HG03135 (cell line): ENCODE measurements around the gene AZGP1.
A peak's percentile ranks its signal among the peaks of the same experiment; 100 is the strongest.
"Not testable (repeated sequence)": the region's sequence is repeated elsewhere in the genome, so short reads cannot be mapped to it uniquely, and the experiment has no call there.

Experiments used
- ATAC-seq: cut with Tn5 transposase; IDR thresholded peaks from one replicate; pipeline ENCODE4 v1.9.1; 2021; ENCODE audit warnings: mild to moderate bottlenecking, moderate library complexity; ENCODE audit not compliant: unreplicated experiment

The AZGP1 gene

DNA sequence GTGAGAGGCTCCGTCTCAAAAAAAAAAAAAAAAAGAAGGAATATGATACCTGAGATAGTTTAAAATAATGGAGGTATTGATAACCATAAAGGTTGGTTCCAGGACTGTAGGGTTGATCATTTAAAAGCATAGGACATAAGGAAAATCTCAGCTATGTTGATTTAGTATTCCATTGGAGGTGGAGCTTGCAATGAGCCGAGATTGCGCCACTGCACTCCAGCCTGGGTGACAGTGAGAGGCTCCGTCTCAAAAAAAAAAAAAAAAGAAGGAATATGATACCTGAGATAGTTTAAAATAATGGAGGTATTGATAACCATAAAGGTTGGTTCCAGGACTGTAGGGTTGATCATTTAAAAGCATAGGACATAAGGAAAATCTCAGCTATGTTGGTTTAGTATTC is 23.2 kb downstream of the AZGP1 start:
- ATAC-seq: not testable (repeated sequence)

DNA sequence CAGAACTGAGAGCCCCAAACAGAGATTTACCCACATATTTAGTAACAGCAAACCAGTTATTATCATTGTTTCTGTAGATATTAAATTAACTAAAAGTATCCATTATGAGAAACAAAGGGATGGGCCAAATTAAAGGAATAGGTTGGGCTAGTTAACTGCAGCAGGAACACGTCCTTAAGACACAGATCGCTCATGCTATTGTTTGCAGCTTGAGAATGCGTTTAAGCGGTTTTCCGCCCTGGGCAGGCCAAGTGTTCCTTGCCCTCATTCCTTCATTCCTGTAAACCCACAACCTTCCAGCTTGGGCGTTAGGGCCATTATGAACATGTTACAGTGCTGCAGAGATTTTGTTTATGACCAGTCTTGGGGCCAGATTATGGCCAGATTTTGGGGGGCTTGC is 25.0 kb downstream of the AZGP1 start:
- ATAC-seq: not testable (repeated sequence)

DNA sequence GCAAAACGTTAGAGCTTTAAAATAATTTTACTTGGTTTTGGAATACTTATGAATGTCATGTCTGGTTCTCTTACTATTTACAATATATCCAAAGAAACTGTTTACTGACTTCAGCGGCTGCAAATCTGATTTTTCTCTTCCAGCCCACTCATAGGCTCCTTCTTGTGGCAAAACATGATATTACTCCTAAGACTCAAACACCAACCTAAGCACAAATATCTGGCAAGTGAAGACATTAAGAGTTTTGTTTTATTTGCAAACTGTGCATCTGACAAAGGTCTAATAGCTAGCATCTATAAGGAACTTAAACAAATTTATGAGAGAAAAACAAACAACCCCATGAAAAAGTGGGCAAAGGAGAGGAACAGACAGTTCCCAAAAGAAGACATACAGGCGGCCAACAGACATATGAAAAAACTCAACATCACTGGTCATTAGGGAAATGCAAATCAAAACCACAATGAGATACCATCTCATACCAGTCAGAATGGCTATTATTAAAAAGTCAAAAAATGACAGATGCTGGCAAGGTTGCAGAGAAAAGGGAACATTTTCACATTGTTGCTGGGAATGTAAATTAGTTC is 26.1 kb downstream of the AZGP1 start:
- ATAC-seq: no peak

DNA sequence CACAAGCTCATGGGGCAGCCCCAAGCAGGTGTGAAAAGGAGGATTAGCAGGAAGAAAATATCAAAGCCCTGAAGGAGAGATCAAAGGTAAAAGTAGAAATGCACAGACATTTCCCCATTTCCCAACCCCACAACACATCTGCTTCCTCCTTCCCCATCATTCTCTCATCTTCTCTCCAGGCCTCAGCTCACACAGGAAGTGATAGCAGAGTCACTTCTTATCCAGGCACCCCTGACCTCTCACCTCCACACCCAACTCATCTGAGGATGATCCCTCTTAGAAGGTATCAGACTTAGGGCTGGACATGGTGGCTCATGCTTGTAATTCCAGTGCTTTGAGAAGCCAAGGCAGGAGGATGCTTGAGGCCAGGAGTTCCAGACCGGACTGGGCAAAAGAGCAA is 28.2 kb downstream of the AZGP1 start:
- no peak for ATAC-seq

DNA sequence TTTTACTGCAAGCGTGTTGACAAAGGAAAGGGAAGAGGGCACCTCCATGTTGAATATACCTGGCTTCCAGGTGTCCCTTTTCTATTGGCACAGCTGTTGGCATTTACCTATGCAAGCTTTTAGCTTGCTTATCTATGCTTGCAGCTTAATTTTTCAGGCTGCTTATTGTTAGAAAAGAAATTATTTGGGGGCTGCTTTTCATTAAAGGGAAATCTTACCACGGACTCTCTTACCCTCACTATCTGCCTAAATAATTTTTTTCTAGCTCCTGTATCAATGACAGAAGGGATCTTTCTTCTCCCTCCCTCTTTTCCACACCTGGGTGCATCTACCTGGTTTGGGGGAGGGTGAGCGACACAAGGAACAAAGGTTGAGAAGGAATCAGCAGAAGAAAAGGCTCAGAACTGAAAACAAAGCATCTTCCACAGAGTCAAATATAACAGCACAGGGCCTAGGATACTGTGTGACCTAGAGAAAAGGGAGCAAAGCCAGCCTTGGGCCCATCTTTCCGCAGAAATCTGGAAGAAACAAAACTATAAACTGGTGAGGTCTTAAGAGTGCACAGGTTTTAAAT is 31.2 kb downstream of the AZGP1 start:
- ATAC-seq: no peak

DNA sequence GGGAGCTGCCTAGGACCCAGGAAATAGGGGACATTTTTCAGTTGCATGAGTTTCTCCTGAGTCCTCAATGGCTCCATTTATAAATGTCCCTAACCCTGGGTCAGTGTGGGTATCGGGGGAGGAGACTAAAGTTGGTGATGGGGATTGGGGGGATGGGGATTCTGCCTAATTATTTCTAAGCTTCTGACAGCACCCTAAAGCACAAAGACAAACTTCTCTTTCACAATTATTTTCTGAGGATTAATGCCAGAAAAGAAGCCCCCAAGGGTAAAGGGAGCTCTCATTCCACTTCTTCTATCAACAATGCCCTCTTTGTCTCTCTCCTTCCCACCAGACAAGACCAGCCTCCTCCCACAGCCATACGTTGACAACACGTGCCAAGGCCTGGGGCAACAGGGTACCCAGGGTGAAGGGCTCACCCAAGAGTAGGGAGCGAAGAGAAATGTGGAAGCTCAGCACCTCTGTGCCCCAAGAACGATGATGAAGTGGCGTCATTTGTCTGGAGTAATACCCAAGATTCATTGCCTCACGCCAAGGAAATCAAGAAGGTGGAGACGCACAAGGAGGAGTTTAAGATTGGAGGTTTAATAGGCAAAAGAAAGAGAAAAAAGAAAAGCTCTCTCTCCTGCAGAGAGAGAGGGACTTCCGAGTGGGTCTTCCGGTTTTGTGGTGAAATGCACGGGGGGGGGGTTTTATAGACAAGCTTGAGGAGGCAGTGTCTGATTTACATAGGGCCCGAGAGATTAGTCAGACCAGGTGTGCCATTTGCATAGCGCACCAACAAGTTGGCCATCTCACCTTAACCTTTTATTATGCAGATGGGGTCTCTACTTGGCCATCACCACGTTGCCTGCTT is 32.0 kb downstream of the AZGP1 start:
- ATAC-seq: no peak

DNA sequence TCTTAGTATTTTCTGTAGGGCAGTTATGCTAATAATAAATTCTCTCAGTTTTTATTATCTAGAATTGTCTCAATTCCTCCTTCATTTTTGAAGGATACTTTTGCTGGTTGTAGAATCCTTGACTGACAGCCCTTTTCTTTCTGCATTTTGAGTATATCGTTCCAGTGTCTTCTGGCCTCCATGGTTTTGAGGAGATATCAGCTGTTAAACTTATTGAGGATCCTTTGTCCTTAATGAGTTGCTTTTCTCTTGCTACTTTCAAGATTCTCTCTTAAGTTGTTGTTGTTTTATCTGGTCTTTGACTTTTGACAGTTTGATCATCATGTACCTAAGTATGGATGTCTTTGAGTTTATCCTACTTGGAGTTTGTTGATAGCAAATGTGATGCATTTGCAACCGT is 37.5 kb downstream of the AZGP1 start:
- no peak for ATAC-seq

DNA sequence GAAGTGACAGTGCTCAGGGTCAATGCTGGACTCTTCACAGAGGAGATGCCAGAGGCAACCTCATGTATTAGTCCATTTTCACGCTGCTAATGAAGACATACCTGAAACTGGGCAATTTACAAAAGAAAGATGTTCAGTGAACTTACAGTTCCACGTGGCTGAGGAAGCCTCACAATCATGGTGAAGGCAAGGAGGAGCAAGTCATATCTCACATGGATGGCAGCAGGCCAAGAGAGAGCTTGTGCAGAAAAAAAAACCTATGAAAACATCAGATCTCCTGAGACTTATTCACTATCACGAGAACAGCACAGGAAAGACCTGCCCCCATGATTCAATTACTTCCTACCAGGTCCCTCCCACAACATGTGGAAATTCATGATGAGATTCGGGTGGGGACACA is 40.8 kb downstream of the AZGP1 start:
- not testable (repeated sequence) for ATAC-seq

DNA sequence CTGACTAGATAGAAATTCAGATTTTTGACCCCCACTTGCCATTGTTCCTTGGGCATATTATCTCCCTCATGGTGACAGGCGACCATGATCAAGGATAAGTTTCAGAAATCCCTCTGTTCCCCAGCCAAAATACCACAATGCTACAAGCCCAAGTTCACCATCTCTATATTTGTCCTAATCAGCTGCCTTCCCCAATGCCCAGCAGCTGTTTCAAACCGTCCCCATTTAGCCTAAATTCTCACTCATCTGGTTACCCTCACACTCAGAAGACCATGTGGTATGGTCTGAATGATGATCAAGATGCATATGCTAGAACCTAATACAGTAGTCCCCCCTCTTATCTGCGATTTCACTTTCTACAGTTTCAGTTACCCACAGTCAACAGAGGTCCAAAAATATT is 45.5 kb downstream of the AZGP1 start:
- no peak for ATAC-seq

DNA sequence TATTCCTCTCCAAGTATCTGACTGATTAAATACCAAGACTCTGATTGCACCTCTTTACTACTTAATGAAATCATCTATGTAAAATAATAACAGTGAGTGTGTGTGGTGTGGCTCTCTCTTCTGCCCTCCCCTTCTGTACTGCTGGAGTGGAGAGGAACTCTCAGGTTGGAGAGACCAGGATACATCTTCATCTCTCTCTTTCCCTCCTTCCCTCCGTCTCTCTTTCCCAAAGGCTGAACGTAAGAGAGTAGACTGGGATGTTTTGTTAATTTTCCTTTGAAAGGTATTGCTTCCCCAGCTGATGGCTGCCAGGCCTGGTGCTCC is 46.1 kb downstream of the AZGP1 start:
- ATAC-seq: no peak

DNA sequence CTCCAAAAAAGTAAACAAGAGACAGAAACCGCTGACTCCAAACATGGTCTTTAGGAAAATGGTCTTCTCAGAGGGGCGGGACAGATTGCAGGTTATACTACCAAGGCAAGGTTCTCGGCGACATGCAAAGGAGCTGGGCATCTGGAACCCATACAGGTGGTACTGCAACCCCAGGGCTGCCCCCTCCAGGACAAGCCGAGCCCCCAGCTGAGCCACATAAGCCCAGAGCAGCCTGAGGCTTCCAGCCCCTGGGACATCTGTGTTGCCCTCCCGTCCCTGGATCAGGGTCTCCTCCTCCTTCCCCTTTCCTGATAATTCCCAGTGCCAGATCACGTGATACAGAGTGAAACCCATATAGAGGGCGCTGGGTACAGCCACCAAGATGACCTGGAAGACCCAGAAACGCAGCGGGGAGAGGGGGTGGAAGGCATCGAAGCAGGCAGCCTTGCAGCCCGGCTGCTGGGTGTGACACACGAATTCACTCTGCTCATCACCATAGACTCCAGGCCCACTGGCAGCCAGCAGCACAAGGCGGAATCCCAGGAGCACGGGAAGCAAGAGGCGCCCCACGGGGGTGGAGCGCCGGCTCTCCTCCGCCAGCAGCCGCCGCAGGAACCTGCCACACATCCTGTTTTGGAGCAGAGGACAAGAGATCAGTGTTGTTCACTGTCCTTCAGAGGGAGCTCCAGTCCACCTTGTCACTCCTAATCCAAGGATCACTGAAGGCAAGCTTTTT is 46.7 kb downstream of the AZGP1 start, which contains the start of gene GJC3:
Gene GJC3, minus strand, starts transcription at position 627 of the 736 bp plus-strand sequence. Its CDS starts 0 bp downstream, at position 627.
- ATAC-seq: no peak

DNA sequence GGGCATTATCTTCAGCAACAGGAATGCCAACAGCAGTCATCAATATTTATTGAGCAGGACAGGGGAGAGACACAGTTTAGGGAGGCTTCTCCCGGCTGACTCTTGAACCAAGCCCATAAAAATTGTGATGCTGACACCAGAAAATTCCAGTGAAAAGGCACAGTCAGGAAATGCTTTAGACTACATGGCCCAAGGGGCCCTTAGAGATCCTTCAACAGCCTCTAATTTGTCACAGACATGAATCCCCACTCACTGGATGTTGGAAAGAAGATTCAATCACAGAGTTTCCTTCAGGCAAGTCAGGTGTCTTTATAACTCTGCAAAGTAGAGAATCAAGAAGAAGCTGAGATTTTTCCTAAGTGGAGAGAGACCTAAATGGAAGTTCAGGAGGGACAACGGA is 47.6 kb downstream of the AZGP1 start:
- no peak for ATAC-seq

DNA sequence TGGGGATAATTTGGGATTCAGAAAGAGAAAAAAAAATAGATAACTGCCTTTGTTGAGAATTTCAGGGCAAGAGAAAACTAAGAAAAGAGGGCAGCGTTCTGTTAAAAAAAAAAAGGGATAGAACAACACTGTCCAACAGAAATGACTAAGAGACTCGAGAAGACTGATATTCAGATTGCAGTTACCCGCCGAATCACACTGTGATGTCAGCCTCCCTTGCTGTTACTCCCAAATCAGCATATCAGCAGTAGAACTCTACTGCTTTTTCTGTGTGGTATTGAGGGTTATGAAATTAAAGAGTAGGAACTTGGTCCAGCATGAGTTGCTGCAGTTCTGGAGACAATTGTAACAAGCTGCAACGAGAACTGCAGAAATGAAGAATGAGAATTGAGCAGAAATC is 48.3 kb downstream of the AZGP1 start:
- no peak for ATAC-seq

DNA sequence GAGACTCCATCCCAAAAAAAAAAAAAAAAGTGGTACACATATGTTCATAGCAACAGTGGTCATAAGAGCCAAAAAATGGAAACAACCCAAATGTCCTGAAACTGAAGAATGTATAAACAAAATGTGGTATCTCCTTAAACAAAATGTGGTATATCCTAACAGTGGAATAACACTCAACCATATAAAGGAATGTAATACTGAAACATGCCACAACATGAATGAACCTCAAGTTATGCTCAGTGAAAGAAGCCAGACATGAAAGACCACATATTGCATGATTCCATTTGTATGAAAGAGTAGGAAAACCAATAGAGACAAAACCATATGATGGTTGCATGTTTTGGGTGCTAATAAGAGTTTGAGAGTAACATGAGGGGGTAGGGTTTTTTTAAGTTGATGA is 49.5 kb downstream of the AZGP1 start:
- no peak for ATAC-seq

DNA sequence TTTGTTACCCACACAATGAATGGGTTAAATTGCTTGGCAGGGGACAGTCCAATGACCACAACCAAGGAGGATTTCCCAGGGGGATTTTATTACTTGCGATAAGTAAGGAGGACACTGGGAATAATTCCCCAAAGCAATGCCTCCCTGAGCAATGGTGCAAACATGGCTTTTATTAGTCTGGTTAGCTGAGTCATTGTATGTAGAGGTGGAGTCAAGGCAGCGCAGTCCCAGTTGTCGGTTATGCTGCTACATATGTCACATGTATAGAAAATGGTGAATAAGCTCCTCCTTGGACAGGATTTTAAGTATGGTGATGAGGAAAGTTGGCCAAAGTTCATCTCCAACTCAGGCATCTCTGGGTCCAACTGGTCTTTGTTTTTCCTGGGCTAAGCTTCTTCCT is 52.6 kb downstream of the AZGP1 start:
- no peak for ATAC-seq

DNA sequence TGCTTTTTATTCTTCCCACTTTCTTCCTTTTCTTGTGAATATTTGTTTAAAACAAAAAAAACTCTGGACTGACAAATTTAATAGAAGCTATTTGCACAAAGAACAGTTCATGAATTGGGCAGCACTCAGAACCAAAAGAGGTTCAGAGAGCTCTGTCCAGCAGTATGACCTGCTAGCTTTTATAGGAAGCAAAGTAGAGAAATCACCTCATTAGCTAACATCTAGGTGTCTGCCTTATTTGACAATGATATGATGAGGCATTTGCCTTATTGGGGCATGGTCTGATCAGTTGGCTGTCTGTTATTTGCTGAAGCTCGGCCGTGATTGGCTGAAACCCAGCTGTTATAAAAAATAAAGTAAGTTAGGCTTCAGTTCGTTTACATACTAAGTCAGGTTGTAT is 55.7 kb downstream of the AZGP1 start:
- no peak for ATAC-seq

DNA sequence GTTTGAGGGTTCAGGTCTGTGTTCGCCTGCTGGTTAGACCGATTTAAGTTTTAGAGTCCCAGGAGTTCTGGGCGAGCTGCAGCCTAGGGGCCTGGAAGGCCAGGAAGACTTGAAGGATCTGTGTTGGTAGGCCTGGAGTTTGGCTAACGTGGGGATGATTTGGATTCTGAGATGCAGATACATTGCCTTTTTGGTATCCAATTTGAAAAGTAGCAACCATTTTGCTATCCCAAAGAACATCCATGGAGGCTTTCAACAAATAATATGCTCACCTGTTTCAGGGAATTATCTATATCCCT is 56.1 kb downstream of the AZGP1 start:
- ATAC-seq: no peak

DNA sequence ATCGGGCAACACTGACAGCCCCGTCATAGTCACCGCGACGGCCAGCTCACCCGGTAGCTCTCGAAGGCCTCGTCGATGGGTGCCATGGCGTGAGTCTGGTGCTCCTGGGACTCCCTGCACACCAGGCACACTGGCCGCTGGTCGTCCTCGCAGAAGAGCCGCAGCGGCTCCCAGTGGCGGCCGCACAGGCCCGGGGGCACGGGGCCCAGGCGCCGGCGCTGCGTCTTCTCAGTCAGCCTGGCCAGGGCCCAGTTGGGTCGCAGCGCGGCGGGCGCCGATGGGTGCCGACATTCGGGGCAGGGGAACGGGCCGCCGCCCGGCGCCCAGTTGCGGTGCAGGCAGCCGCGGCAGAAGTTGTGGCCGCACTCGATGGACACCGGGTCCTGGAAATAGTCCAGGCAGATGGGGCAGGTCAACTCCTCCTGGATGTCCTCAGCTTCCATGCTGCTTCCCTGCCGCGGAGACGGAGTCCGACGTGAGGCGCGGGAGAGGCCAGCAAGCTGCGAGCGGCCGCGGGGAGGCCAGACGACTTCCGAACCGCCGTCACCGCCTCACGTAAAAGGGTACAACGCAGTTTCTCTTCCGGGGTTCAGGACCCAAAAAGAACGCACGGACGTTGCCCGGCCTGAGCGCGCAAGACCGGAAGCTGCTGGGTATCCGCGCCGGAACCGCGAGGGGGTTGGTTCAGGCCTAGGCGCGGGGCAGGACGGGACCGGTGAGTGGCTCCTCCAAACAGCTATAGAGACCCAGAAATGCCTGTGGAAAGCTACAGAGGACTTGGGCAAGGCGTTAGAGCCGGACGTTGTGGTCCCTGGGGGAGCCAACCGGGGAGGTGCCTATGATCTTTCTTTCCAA is 56.6 kb downstream of the AZGP1 start, which contains the start of gene TRIM4:
Gene TRIM4, minus strand, starts transcription at position 572 of the 855 bp plus-strand sequence. Its CDS starts 129 bp downstream, at position 443.
- peak; percentile 96 for ATAC-seq
